ENCODE results near the gene WWOX.

WWOX gene

DNA sequence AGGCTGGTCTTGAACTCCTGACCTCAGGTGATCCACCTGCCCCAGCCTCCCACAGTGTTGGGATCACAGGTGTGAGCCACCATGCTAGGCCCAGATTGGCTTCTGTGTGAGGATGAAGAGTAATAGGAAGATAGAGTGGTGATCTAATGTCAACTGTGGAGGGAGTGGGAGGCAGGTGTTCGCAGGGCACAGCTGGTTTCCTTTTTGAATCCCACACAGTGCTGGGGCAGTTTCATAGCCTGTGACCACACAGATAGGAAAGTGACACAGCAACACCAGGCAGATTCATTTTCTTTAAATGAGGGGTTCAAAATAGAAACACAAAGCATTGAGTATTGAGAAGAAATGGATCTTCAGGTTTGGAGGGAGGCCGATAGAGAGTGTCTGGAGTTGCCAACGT, 540.3 kb downstream of the WWOX start:
- no peak for DNase-seq

- DNase-seq = no peak
Observed at GRCh38 chr16:78640886-78641285, 541.4 kb downstream of the WWOX start.

- DNase-seq = no peak
Observed at GRCh38 chr16:78641433-78641832, 542.0 kb downstream of the WWOX start.

DNA sequence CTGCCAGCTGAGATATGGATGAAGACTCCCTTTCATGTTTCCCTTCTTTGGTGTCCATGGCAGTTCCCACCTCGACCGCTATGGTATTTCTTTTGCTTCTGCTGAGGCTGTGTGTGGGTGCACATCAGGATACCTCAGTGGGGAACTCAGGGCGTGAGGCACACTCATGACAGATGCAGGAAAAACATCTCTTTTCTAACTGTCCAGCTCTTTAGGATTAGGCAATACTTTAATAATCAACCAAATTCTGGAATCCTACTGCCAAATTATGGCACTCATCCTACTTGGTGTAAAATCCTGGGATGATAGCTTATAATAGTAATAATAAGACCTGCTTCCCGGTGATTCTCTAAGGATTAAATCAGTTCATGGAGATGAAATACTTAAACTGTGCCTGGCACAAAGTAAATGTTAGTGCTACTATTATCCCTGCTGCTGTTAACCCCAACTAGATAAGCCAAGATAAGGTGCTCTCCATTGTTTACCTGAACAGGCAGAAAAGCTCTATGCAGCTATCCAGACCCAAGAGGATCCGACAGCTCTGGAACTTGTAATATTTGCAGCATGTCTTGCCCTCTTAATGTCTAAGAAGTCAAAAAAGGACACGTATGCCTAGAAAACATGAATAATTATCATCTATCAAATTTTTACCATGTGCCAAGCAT, 543.3 kb downstream of the WWOX start:
- DNase-seq = no peak

- DNase-seq = no peak
Observed at GRCh38 chr16:78645657-78646056, 546.2 kb downstream of the WWOX start.

- DNase-seq = no peak
Observed at GRCh38 chr16:78647019-78647418, 547.6 kb downstream of the WWOX start.

GRCh38 chr16:78647491-78647890, 548.0 kb downstream of the WWOX start:
- DNase-seq = no peak

DNA sequence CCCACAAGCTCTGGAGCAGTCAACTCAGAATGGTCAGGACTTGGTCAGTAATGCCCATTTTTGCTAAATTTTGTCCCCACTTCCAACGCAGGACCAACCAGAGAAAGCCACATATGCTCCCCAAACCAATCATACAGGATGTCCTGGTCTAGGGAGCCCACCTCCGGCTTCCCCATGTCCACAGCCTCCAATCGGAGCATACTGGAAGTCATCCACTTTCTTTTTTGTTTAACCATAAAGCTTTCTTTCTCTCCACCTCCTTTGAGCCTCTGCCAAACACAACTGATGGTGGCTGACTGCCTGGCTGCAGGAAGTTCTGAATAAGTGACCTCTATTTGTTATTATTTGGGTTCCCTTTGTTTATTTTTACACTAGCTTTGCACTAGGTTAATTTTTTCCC, 549.1 kb downstream of the WWOX start:
- DNase-seq = no peak

DNA sequence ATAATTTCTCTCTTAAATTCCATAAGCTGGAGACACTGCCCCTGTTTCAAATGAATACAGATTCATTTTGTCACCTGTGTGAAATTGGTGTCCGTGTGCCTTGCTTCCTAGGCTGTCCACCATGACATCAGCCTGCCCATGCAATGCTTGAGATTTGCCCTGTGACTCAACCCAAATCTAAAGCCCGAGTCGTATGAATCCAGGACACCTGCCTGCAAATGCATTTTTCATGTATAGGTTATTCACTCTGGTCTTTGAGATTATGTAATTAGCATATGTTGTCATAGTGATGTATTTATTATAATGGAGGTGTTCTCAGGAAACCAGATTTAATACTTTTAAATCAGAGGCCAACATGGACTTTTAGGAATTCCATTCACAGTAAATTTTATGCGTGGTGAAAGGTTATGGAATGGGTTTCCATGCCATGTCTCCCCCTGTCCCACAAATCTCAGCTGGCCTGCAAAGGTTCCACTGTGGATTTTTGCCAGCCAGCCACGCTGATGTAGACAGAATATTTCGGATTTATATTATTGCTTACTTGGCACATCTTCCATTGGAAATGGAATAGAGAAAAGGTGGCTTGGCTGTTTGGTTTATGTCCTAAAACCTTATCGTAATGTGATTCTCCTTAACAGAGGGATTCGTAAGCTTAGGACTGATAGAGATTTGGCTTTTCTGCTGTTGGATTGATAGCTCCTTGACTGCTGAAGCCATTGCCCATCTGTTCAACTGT, 551.1 kb downstream of the WWOX start:
- DNase-seq = no peak

DNA sequence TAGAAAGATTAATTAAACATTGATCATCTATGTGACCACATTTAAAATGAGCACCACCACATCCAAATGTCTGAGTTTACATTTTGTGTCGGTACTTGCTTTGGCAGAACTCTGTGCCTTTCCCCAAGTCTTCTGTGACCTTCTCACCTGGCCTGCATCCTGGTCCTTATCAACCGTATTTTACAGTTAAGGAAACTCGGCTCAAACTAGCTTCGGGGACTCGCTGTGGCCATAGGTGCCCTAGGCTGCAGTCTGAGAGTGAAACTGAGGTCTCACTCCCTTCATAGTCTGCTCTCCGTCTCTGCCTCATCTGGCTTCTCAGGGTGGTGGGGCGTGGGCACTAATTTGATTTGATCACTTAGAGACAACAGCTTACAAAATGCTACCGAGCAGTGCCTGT, 555.5 kb downstream of the WWOX start:
- DNase-seq = no peak

- no peak for DNase-seq
Observed at GRCh38 chr16:78655331-78656113, 556.1 kb downstream of the WWOX start.

DNA sequence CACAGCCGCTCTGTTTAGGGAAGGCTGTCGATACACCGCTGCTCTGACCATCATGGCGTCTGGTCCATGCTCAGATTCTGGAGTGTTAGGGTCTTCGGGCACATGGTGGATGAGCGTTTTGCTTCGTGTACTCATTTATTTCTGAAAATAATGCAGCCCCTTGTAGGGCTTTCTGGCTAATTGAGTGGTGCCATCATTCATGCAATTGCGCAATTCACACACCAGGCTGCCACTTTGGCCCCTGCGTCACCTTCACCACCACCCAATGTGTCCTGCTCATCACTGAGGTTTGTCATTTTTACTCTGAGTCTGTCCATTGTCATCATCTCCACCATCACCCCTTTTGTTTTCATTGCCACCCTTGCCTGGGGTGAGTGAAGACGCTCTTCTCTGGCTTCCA, 557.4 kb downstream of the WWOX start:
- no peak for DNase-seq

DNA sequence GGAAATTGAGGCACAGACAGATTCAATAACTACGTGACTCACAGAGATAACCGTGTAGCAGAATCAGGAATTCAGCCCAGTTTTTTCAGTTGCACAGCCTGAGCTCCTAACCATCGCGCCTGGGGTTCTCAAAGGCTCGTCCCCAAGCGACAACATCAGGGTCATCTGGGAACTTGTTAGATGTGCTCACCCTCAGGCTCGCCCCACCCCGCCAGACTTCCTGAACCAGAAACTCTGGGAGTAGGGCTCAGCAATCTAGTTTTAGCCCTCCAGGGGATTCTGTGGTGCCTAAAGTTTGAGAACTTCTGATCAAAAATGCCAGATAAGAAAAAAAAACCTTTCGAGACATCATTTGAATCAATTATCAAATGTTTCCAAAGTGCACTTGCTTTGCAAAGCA, 559.8 kb downstream of the WWOX start:
- DNase-seq = no peak

GRCh38 chr16:78659668-78660217, 560.3 kb downstream of the WWOX start:
- no peak for DNase-seq

- no peak for DNase-seq
Observed at GRCh38 chr16:78660795-78661194, 561.3 kb downstream of the WWOX start.

GRCh38 chr16:78663690-78664089, 564.2 kb downstream of the WWOX start:
- no peak for DNase-seq

- DNase-seq = no peak
Observed at GRCh38 chr16:78664811-78665772, 565.6 kb downstream of the WWOX start.

- no peak for DNase-seq
Observed at GRCh38 chr16:78666318-78666717, 566.9 kb downstream of the WWOX start.

- no peak for DNase-seq
Observed at GRCh38 chr16:78667675-78668074, 568.2 kb downstream of the WWOX start.

DNA sequence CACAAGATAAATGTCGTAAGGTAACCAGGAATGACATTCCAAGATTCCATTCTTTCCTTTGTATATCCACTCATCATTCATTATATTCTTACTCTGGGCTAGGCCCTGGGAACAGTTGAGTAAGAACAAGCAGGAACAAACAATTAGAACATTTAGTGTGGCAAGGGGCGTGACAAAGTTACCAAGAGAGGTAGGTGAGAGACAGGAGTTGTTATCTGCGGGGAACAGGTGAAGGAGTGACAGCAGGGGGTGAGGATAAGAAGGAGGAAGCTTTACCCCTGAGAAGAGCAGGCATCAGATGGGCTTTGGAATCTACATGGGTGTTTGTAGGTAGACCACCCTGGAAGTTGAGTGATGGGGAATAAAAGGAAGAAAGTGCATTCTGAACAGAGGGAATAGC, 568.9 kb downstream of the WWOX start:
- no peak for DNase-seq

- DNase-seq = no peak
Observed at GRCh38 chr16:78669994-78670393, 570.5 kb downstream of the WWOX start.

- DNase-seq = no peak
Observed at GRCh38 chr16:78672779-78673556, 573.5 kb downstream of the WWOX start.
